HepG2 (cell line): Measurements from ENCODE around the gene CENPB. TPM values are rescaled to one million over a fixed set of nuclear protein-coding genes. Genes with fewer than 3 reads are reported as not detected.

Experiments
- ATF2 ChIP-seq: sonication (generic); formaldehyde crosslinking; IDR thresholded peaks from 2 replicates; pipeline ENCODE4 v1.4.0; 2020; ENCODE audit warnings: missing genetic modification reagents
- DNMT1 ChIP-seq: sonication (generic); formaldehyde crosslinking; IDR thresholded peaks from 2 replicates; pipeline ENCODE4 v1.5.1; 2020; ENCODE audit warnings: mild to moderate bottlenecking, missing genetic modification reagents
- FOXK1 ChIP-seq: sonication (generic); formaldehyde crosslinking; IDR thresholded peaks from 2 replicates; pipeline ENCODE4 v1.4.0; 2020; ENCODE audit warnings: low read depth, missing genetic modification reagents, borderline replicate concordance
- JUNB ChIP-seq: sonication (generic); formaldehyde crosslinking; IDR thresholded peaks from 2 replicates; pipeline ENCODE4 v1.8.0; 2022; ENCODE audit warnings: missing genetic modification reagents, mild to moderate bottlenecking, borderline replicate concordance
- JUND ChIP-seq: sonication (generic); formaldehyde crosslinking; IDR thresholded peaks from 2 replicates; pipeline ENCODE4 v1.8.0; 2022; ENCODE audit warnings: mild to moderate bottlenecking, missing genetic modification reagents
- KMT2B ChIP-seq: IDR thresholded peaks from 2 replicates; pipeline ENCODE4 v1.6.1; 2016; ENCODE audit warnings: missing genetic modification reagents, missing compliant biosample characterization
- MXI1 ChIP-seq: IDR thresholded peaks from 3 replicates; pipeline ENCODE4 v1.6.1; 2012; ENCODE audit warnings: low read depth, low read length, inconsistent platforms, borderline replicate concordance
- NR1H2 ChIP-seq: sonication (generic); formaldehyde crosslinking; IDR thresholded peaks from 2 replicates; pipeline ENCODE4 v1.8.1; 2022; ENCODE audit warnings: low read depth, missing genetic modification reagents, borderline replicate concordance
- RFX1 ChIP-seq: fragments of 450-650 bp; IDR thresholded peaks from 2 replicates; pipeline ENCODE4 v1.6.1; 2017
- SMAD3 ChIP-seq: sonication (generic); formaldehyde crosslinking; IDR thresholded peaks from 2 replicates; pipeline ENCODE4 v1.4.0; 2020; ENCODE audit warnings: missing genetic modification reagents
- SNAPC2 ChIP-seq: sonication (generic); formaldehyde crosslinking; IDR thresholded peaks from 2 replicates; pipeline ENCODE4 v1.8.1; 2022; ENCODE audit warnings: mild to moderate bottlenecking, missing genetic modification reagents
- SNAPC4 ChIP-seq: sonication (generic); formaldehyde crosslinking; IDR thresholded peaks from 2 replicates; pipeline ENCODE4 v1.4.0; 2020; ENCODE audit warnings: mild to moderate bottlenecking, missing genetic modification reagents
- ZEB1 ChIP-seq: IDR thresholded peaks from 2 replicates; pipeline ENCODE4 v1.6.1; 2012; ENCODE audit warnings: mild to moderate bottlenecking, low read depth, inconsistent platforms; ENCODE audit not compliant: insufficient replicate concordance
- ZNF101 ChIP-seq: sonication (generic); formaldehyde crosslinking; IDR thresholded peaks from 2 replicates; pipeline ENCODE4 v1.4.0; 2020; ENCODE audit warnings: mild to moderate bottlenecking, low read depth, missing genetic modification reagents, borderline replicate concordance
- ZNF234 ChIP-seq: sonication (generic); formaldehyde crosslinking; conservative IDR thresholded peaks from 2 replicates; pipeline ENCODE4 v1.5.1; 2020; ENCODE audit warnings: mild to moderate bottlenecking, missing genetic modification reagents
- ZNF432 ChIP-seq: sonication (generic); formaldehyde crosslinking; IDR thresholded peaks from 2 replicates; pipeline ENCODE4 v1.5.0; 2020; ENCODE audit warnings: missing genetic modification reagents, mild to moderate bottlenecking, borderline replicate concordance
- ZNF44 ChIP-seq: sonication (generic); formaldehyde crosslinking; IDR thresholded peaks from 2 replicates; pipeline ENCODE4 v1.5.1; 2020; ENCODE audit warnings: mild to moderate bottlenecking, missing genetic modification reagents
- ZNF446 ChIP-seq: sonication (generic); formaldehyde crosslinking; IDR thresholded peaks from 2 replicates; pipeline ENCODE4 v1.5.0; 2020; ENCODE audit warnings: mild to moderate bottlenecking, missing genetic modification reagents
- ZNF879 ChIP-seq: sonication (generic); formaldehyde crosslinking; IDR thresholded peaks from 2 replicates; pipeline ENCODE4 v1.8.1; 2023; ENCODE audit warnings: missing genetic modification reagents
- polyA plus RNA-seq, 8 experiments: library from polyadenylated mRNA; depleted of rRNA in 3 of 8; stranded (reverse) in 7 of 8; unstranded in 1 of 8; fragments of >200 nt; fragmentation: Illumina TruSeq in 4 of 8; extraction: Trizol in 4 of 8; gene quantifications; 2 replicates each; pipeline versions ENCODE4 v1.2.1 to v1.2.3, GENCODE V29; 2011 to 2016; ENCODE audit warnings: low read depth in 4 of 8, missing spikeins in 1 of 8, mixed read lengths in 1 of 8; ENCODE audit not compliant: insufficient read depth in 1 of 8
- total RNA-seq, 5 experiments: library from RNA; depleted of rRNA; stranded (reverse); fragments of >200 nt; fragmentation: Illumina TruSeq; extraction: Trizol; gene quantifications; 2 replicates each; pipeline ENCODE4 v1.2.3, GENCODE V29; 2016; ENCODE audit warnings: low read depth in 1 of 5
- TF ChIP-seq, protein P1 (sequence below): sonication (generic); formaldehyde crosslinking; conservative IDR thresholded peaks from 2 replicates; pipeline ENCODE4 v1.8.0; 2022; ENCODE audit warnings: missing genetic modification reagents
- TF ChIP-seq, protein P2 (sequence below): IDR thresholded peaks from 2 replicates; pipeline ENCODE4 v1.6.1; 2016

The CENPB gene
- total and polyA plus RNA-seq, 2 of the 13 experiments (the other 11 are each of a cell fraction or from before 2014, with no cell fraction given) = 10.4 to 54.5 TPM

- TF ChIP-seq SNAPC4 (peak; percentile 61; the same call in 1 of the 2 replicates), KMT2B (CRISPR knock-in tag) (peak; percentile 57), JUND (CRISPR knock-in tag) (peak; percentile 96), ZNF446 (CRISPR knock-in tag) (peak; percentile 65; the same call in 1 of the 2 replicates), FOXK1 (CRISPR knock-in tag) (peak; percentile 81; the same call in 1 of the 2 replicates), ATF2 (peak; percentile 71; the same call in 1 of the 2 replicates), NR1H2 (CRISPR knock-in tag) (no peak), MXI1 (peak; percentile 94; the same call in 2 of the 3 replicates), ZNF234 (CRISPR knock-in tag) (no peak), SMAD3 (CRISPR knock-in tag) (peak; percentile 94), ZNF432 (no peak), RFX1 (no peak), ZNF101 (CRISPR knock-in tag) (no peak), ZEB1 (no peak), DNMT1 (0 out of 2 replicates have a peak, but pooled peaks have one; percentile 15), SNAPC2 (CRISPR knock-in tag) (peak; percentile 95), JUNB (peak; percentile 92), ZNF44 (CRISPR knock-in tag) (peak; percentile 57; the same call in 1 of the 2 replicates), ZNF879 (CRISPR knock-in tag) (no peak; the same call in 1 of the 2 replicates)
- TF ChIP-seq, protein P1, sequence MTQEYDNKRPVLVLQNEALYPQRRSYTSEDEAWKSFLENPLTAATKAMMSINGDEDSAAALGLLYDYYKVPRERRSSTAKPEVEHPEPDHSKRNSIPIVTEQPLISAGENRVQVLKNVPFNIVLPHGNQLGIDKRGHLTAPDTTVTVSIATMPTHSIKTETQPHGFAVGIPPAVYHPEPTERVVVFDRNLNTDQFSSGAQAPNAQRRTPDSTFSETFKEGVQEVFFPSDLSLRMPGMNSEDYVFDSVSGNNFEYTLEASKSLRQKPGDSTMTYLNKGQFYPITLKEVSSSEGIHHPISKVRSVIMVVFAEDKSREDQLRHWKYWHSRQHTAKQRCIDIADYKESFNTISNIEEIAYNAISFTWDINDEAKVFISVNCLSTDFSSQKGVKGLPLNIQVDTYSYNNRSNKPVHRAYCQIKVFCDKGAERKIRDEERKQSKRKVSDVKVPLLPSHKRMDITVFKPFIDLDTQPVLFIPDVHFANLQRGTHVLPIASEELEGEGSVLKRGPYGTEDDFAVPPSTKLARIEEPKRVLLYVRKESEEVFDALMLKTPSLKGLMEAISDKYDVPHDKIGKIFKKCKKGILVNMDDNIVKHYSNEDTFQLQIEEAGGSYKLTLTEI = no peak
- TF ChIP-seq, protein P2, sequence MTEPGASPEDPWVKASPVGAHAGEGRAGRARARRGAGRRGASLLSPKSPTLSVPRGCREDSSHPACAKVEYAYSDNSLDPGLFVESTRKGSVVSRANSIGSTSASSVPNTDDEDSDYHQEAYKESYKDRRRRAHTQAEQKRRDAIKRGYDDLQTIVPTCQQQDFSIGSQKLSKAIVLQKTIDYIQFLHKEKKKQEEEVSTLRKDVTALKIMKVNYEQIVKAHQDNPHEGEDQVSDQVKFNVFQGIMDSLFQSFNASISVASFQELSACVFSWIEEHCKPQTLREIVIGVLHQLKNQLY (CRISPR knock-in tag) = peak; percentile 94
Measured at GRCh38 chr20:3811467-3812258, 25.1 kb upstream of the CENPB start (continued).
